GM06990 (cell line): Measurements from ENCODE around the gene SPA17.

ENCODE experiments used
- DNase-seq: peaks from one replicate; pipeline ENCODE4 v3.0.0-alpha.2; 2011; ENCODE audit not compliant: insufficient read length; ENCODE audit errors: extremely low read depth
- H3K27me3 ChIP-seq: replicated peaks from 2 replicates; pipeline ENCODE4 v1.6.0; 2011; ENCODE audit warnings: low read length; ENCODE audit not compliant: control insufficient read depth, insufficient read depth
- H3K36me3 ChIP-seq: 2 replicates; pipeline ENCODE4 v1.5.1; 2011; ENCODE audit warnings: low read length; ENCODE audit not compliant: control insufficient read depth, insufficient read depth
- H3K4me3 ChIP-seq: replicated peaks from 2 replicates; pipeline ENCODE4 v1.5.1; 2011; ENCODE audit warnings: low read depth, mild to moderate bottlenecking, control low read depth, low read length
- CTCF ChIP-seq: IDR thresholded peaks from 2 replicates; pipeline ENCODE4 v1.5.1; 2011; ENCODE audit warnings: low read length, control low read depth, mild to moderate bottlenecking, inconsistent platforms; ENCODE audit not compliant: insufficient read depth, poor library complexity, severe bottlenecking

The SPA17 gene

GRCh38 chr11:124700028-124700427 lies 26.3 kb downstream of the SPA17 start:
- no peak for DNase-seq
- no peaks in the 10 kb centered on the region; the same call in 1 of the 2 replicates for H3K27me3 ChIP-seq
- H3K36me3 ChIP-seq, result no peaks in the 10 kb centered on the region
- no peak overlapping the region for H3K4me3 ChIP-seq
- TF ChIP-seq CTCF, result no peak

- TF ChIP-seq CTCF, result no peak
- Histone ChIP-seq H3K36me3 (no peaks in the 10 kb centered on the region), H3K4me3 (no peak overlapping the region), H3K27me3 (no peaks in the 10 kb centered on the region)
- no peak for DNase-seq
Observed at GRCh38 chr11:124707829-124708228, 34.1 kb downstream of the SPA17 start.

- no peak for DNase-seq
- Histone ChIP-seq H3K36me3 (no peaks in the 10 kb centered on the region), H3K4me3 (no peak overlapping the region), H3K27me3 (no peaks in the 10 kb centered on the region)
- no peak for TF ChIP-seq CTCF
Observed at GRCh38 chr11:124712392-124712791, 38.7 kb downstream of the SPA17 start.

GRCh38 chr11:124716591-124716990 lies 42.9 kb downstream of the SPA17 start:
- Histone ChIP-seq H3K27me3 (peaks cover 3% of the 10 kb centered on the region; the same call in 1 of the 2 replicates), H3K36me3 (no peaks in the 10 kb centered on the region), H3K4me3 (no peak overlapping the region)
- TF ChIP-seq CTCF, result no peak
- no peak for DNase-seq

GRCh38 chr11:124717421-124717785 lies 43.7 kb downstream of the SPA17 start:
- H3K36me3 ChIP-seq, result no peaks in the 10 kb centered on the region
- DNase-seq, result no peak
- no peak for TF ChIP-seq CTCF
- no peak overlapping the region for H3K4me3 ChIP-seq
- H3K27me3 ChIP-seq, result peaks cover 3% of the 10 kb centered on the region; the same call in 1 of the 2 replicates
